ENCODE data around the gene MTHFS.

Gene MTHFS

DNA sequence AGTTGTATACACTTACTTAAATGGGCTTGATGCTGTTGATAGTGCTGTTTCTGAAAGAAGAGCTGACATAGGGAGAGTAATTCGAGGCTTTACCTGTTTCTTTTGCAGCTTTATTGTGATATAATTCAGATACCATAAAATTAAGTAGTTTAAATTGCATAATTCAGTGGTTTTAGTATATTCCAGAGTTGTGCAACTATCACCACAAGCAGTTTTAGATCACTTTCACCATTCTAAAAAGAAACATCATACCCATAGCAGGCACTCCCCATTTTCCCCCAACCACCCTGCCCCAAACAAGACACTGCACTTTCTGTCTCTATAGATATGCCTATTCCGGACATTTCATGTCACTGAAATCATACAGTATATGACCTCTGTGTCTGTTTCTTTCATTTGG is 98.5 kb downstream of the MTHFS start:
- POLR2A ChIA-PET, result no interaction called here
- CTCF ChIA-PET, result interaction anchor here (0.6 kb wide), 1 partner anchor 934 kb away, joined by 3 read pairs; no protein-coding TSS in a partner anchor
- no peak for DNase-seq (ENCODE audit: extremely low spot score)
- TF ChIP-seq FOXA1 (IDR thresholded peaks at IDR 0.05), result no peak
- TF ChIP-seq NFRKB (IDR thresholded peaks at IDR 0.05), result no peak

Data from HEK293T (cell line).